WTC11 (cell line): ENCODE results near the gene B3GLCT.

Source experiments
- ATF3 ChIP-seq: sonication (generic); formaldehyde crosslinking; conservative IDR thresholded peaks from 2 replicates; pipeline ENCODE4 v1.8.1; 2022; ENCODE audit warnings: mild to moderate bottlenecking, missing genetic modification reagents
- CREB1 ChIP-seq: sonication (generic); formaldehyde crosslinking; IDR thresholded peaks from 2 replicates; pipeline ENCODE4 v1.8.0; 2023; ENCODE audit warnings: mild to moderate bottlenecking, missing genetic modification reagents
- CTCF ChIP-seq: fragments of 200-600 bp; IDR thresholded peaks from 2 replicates; pipeline ENCODE4 v1.8.0; 2022; ENCODE audit warnings: antibody characterized with exemption
- EMX1 ChIP-seq: fragments of 250-450 bp; sonication (Bioruptor Pico); IDR thresholded peaks from 2 replicates; pipeline ENCODE4 v1.8.0; 2021; ENCODE audit warnings: mild to moderate bottlenecking
- ETV6 ChIP-seq: sonication (generic); formaldehyde crosslinking; IDR thresholded peaks from 2 replicates; pipeline ENCODE4 v1.8.1; 2022; ENCODE audit warnings: mild to moderate bottlenecking, missing genetic modification reagents
- MAX ChIP-seq: sonication (generic); formaldehyde crosslinking; IDR thresholded peaks from 2 replicates; pipeline ENCODE4 v1.8.0; 2022; ENCODE audit warnings: mild to moderate bottlenecking, missing genetic modification reagents
- NR1H2 ChIP-seq: sonication (generic); formaldehyde crosslinking; IDR thresholded peaks from 2 replicates; pipeline ENCODE4 v1.9.0; 2021; ENCODE audit warnings: mild to moderate bottlenecking, moderate library complexity, missing genetic modification reagents
- ZNF423 ChIP-seq: fragments of 250-450 bp; sonication (Bioruptor Pico); IDR thresholded peaks from 2 replicates; pipeline ENCODE4 v2.1.2; 2022; ENCODE audit warnings: mild to moderate bottlenecking, moderate library complexity
- TF ChIP-seq, protein P1 (sequence below): sonication (generic); formaldehyde crosslinking; IDR thresholded peaks from 2 replicates; pipeline ENCODE4 v1.8.0; 2022; ENCODE audit warnings: missing genetic modification reagents

DNA sequence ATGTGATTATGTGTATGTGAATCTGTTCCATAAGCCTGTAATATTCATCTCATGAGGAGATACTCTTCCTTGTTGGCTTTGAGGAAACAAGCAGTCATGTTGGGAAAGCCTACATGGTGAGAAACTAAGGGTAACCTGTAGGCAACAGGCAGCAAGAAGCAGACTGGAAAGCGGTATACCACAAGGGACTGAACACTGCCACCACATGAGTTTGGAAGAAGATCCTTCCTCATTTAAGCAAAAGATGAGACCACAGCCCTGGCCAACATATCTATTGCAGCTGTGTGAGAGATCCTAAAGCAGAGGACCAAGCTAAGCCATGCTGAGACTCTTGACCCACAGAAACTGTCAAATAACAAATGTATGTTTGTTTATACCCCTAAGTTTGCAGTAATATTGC is 134.8 kb downstream of the B3GLCT start:
- TF ChIP-seq ZNF423 (CRISPR knock-in tag) = no peak
- TF ChIP-seq MAX = no peak
- no peak for TF ChIP-seq CREB1 (CRISPR knock-in tag)
- TF ChIP-seq EMX1 (CRISPR knock-in tag) = no peak
- TF ChIP-seq CTCF = no peak
- no peak for TF ChIP-seq ETV6
- TF ChIP-seq, protein P1, sequence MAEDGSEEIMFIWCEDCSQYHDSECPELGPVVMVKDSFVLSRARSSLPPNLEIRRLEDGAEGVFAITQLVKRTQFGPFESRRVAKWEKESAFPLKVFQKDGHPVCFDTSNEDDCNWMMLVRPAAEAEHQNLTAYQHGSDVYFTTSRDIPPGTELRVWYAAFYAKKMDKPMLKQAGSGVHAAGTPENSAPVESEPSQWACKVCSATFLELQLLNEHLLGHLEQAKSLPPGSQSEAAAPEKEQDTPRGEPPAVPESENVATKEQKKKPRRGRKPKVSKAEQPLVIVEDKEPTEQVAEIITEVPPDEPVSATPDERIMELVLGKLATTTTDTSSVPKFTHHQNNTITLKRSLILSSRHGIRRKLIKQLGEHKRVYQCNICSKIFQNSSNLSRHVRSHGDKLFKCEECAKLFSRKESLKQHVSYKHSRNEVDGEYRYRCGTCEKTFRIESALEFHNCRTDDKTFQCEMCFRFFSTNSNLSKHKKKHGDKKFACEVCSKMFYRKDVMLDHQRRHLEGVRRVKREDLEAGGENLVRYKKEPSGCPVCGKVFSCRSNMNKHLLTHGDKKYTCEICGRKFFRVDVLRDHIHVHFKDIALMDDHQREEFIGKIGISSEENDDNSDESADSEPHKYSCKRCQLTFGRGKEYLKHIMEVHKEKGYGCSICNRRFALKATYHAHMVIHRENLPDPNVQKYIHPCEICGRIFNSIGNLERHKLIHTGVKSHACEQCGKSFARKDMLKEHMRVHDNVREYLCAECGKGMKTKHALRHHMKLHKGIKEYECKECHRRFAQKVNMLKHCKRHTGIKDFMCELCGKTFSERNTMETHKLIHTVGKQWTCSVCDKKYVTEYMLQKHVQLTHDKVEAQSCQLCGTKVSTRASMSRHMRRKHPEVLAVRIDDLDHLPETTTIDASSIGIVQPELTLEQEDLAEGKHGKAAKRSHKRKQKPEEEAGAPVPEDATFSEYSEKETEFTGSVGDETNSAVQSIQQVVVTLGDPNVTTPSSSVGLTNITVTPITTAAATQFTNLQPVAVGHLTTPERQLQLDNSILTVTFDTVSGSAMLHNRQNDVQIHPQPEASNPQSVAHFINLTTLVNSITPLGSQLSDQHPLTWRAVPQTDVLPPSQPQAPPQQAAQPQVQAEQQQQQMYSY = no peak
- TF ChIP-seq ATF3 (CRISPR knock-in tag) = no peak
- TF ChIP-seq NR1H2 = no peak
